Sigmoid colon (tissue), 7 donors: ENCODE measurements around the gene COMMD6. TPM values are rescaled to one million over a fixed set of nuclear protein-coding genes. Genes with fewer than 3 reads are reported as not detected.
A peak's percentile ranks its signal among the peaks of the same experiment; 100 is the strongest.

Experiments
- DNase-seq: peaks from one replicate; pipeline ENCODE4 v3.0.0-alpha.2; 2019
- H3K27ac ChIP-seq, 4 donors: fragments of 200-600 bp; sonication (generic); one replicate each; pipeline ENCODE4 v1.5.1; 2016 to 2019; ENCODE audit warnings: mild to moderate bottlenecking in 1 of 4
- H3K27me3 ChIP-seq, 3 donors: fragments of 200-600 bp; sonication (generic); one replicate each; pipeline ENCODE4 v1.5.1; 2019; ENCODE audit warnings: mild to moderate bottlenecking in 1 of 3
- H3K36me3 ChIP-seq, 4 donors: fragments of 200-600 bp; sonication (generic); one replicate each; pipeline ENCODE4 v1.5.1; 2016 to 2019
- H3K4me1 ChIP-seq, 4 donors: fragments of 200-600 bp; sonication (generic); one replicate each; pipeline ENCODE4 v1.5.1; 2017 to 2019
- H3K4me3 ChIP-seq, 4 donors: fragments of 200-600 bp; sonication (generic); one replicate each; pipeline ENCODE4 v1.5.1; 2017 to 2019; ENCODE audit warnings: mild to moderate bottlenecking in 2 of 4, moderate library complexity in 1 of 4
- H3K9me3 ChIP-seq, 4 donors: fragments of 200-600 bp in 3 of 4; sonication (generic) in 3 of 4; one replicate each; pipeline versions ENCODE4 v1.5.1 to v1.6.1; 2013 to 2019
- EP300 ChIP-seq, 4 donors: sonication (generic); formaldehyde crosslinking; IDR thresholded peaks; one replicate each; pipeline ENCODE4 v1.6.1; 2017; ENCODE audit warnings: antibody characterized with exemption in 4 of 4
- POLR2A ChIP-seq, 2 donors: fragments of 450-650 bp; IDR thresholded peaks; one replicate each; pipeline ENCODE4 v1.6.1; 2016; ENCODE audit warnings: antibody characterized with exemption in 2 of 2, mild to moderate bottlenecking in 2 of 2, moderate library complexity in 2 of 2
- POLR2AphosphoS5 ChIP-seq, 4 donors: sonication (generic); formaldehyde crosslinking; IDR thresholded peaks; one replicate each; pipeline ENCODE4 v1.6.1; 2017; ENCODE audit warnings: antibody characterized with exemption in 4 of 4
- WGBS, 2 donors: extraction: QIAGEN DNeasy Blood & Tissue Kit; methylation state at CpG; one replicate each; pipeline ENCODE4 v1.1.7; 2013; 5-methylcytosine and 5-hydroxymethylcytosine counted together
- intact Hi-C: fragments of 100-400 bp; cut with DNase I; formaldehyde crosslinking; loops from one replicate; pipeline ENCODE4 v1.15.1; 2023
- polyA plus RNA-seq, 3 donors: library from polyadenylated mRNA; stranded (reverse); fragments of 200-250 nt; gene quantifications; one replicate each; pipeline ENCODE4 v1.2.3, GENCODE V29; 2013
- total RNA-seq, 4 donors: library from RNA; depleted of rRNA; stranded (reverse); fragments of >200 nt; gene quantifications; one replicate each; pipeline ENCODE4 v1.1.0, GENCODE V29; 2016
- TF ChIP-seq, protein P1 (sequence below), 4 experiments: fragments of 450-650 bp in 3 of 4; fragments of 200-600 bp in 1 of 4; IDR thresholded peaks; one replicate each; pipeline ENCODE4 v1.5.1; 2016 to 2019; ENCODE audit warnings: antibody characterized with exemption in 4 of 4, mild to moderate bottlenecking in 3 of 4, moderate library complexity in 2 of 4
- donor health status: healthy with polysubstance abuse.
- donor health status: Bipolar disorder and iron deficiency.
- donor health status: healthy.

COMMD6 gene
- total and polyA plus RNA-seq, 7 donors: 138 to 447 (median 190) TPM

DNA sequence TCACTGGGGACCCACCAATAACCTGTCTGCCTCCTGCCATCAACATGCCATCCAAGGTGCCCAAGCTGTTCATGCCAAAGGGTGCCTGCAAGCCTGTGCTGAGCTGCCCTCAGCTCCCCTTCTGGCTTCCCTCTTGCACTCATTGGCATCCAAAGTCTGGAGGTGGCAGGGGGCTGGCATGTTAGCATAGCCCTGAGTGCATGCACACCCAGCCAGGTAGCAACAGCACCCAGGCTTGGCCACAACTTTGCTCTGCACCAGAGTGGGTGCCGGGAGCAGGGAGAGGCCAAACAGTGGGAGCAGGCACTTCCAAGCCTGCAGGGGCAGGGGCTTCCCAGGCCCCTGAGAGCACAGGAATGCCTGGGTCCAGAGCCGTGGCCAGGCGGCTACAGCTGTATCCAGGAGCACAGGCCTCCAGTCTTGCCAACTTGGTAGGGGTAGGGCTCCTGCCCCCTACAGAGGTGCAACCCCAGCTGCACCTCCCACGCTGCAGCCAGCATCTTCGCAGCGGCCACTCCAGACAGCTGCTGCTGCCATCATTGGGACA, 29.6 kb downstream of the COMMD6 start:
- H3K4me1 ChIP-seq: no peaks in the 10 kb centered on the region
- no peak overlapping the region for H3K27ac ChIP-seq
- 94 to 95% methylated on average over 6 of the region's 6 CpGs for WGBS, 2 donors
- no peaks in the 10 kb centered on the region for H3K36me3 ChIP-seq
- intact Hi-C loops: no loop called here
- no peak for TF ChIP-seq EP300 (IDR thresholded peaks at IDR 0.05)
- H3K4me3 ChIP-seq: no peak overlapping the region
- no peaks in the 10 kb centered on the region for H3K27me3 ChIP-seq
- no peak for DNase-seq
- H3K9me3 ChIP-seq: no peaks in the 10 kb centered on the region

DNA sequence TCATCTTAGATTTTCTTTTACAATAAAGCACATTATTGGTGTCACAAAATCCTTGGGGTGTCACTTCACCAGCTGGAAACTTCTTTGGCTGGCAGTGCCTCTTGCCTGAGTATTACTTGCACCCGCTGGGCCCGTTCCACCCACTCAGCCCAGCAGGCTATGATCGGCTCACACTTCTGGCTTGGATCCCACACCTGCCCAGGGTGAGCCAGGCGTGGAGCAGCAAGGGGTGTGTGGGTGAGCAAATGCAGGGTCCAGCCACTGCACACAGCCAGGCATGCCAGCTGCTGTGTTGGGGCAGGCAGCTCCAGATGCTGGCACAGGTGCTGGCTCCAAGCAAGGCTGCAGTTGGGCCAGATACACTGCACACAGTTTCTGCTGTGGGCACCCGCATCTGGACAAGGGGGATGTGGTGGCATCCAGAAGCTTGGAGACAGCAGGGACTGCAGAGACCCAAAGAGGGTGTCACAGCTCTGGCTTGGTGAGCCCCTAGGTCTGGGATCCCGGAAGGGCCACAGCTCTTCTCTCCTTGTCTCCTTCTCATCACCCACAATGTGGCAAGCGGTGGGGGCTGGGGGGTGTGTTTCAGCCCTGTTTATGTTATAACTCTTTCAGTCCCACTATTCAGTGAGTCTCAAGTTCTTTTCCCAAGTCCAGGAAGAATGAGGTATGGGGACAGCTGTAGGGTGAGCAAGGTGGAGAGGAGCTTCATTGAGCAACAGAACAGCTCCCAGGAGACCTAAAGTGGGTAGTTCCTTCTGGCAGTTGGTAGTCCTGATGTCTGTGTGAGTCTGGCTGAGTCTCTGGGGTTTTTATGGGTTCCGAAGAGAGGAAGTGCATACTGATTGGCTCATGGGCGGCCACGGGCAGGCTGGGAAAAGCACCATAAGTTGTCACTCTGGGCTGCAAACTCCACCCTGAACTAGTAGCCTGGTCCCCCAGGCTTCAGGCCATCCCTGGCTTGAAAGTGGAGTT, 30.3 kb downstream of the COMMD6 start:
- WGBS, 2 donors: 75 to 86% methylated on average over 10 of the region's 10 CpGs
- Histone ChIP-seq H3K4me1 (no peaks in the 10 kb centered on the region), H3K27me3 (no peaks in the 10 kb centered on the region), H3K36me3 (no peaks in the 10 kb centered on the region), H3K27ac (no peak overlapping the region), H3K4me3 (no peak overlapping the region), H3K9me3 (no peaks in the 10 kb centered on the region)
- intact Hi-C loops: no loop called here
- TF ChIP-seq POLR2AphosphoS5 (IDR thresholded peaks at IDR 0.05) (no peak), POLR2A (IDR thresholded peaks at IDR 0.05) (no peak), EP300 (IDR thresholded peaks at IDR 0.05) (no peak)
- TF ChIP-seq, protein P1, sequence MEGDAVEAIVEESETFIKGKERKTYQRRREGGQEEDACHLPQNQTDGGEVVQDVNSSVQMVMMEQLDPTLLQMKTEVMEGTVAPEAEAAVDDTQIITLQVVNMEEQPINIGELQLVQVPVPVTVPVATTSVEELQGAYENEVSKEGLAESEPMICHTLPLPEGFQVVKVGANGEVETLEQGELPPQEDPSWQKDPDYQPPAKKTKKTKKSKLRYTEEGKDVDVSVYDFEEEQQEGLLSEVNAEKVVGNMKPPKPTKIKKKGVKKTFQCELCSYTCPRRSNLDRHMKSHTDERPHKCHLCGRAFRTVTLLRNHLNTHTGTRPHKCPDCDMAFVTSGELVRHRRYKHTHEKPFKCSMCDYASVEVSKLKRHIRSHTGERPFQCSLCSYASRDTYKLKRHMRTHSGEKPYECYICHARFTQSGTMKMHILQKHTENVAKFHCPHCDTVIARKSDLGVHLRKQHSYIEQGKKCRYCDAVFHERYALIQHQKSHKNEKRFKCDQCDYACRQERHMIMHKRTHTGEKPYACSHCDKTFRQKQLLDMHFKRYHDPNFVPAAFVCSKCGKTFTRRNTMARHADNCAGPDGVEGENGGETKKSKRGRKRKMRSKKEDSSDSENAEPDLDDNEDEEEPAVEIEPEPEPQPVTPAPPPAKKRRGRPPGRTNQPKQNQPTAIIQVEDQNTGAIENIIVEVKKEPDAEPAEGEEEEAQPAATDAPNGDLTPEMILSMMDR (IDR thresholded peaks at IDR 0.05): no peak
- no peak for DNase-seq

DNA sequence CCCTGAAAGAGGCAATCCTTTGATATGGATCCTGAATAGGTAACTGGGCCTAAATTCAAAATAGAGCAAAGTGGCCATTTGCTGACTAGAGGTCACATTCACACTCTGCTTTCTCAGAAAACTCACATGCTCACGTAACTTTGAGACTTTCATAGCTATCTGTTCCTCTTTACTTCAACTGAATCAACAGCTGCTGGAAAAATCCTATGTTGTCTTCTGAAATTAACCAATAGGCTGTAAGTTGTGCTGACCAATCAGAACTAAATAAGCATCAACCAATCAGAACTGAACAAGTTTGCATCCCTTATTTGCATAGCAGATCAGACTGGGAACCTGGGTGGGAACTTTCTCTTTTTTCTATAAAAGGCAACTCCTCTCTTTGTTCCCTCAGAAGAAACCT, 31.6 kb downstream of the COMMD6 start:
- intact Hi-C loops: no loop called here
- TF ChIP-seq, protein P1 (IDR thresholded peaks at IDR 0.05): no peak
- TF ChIP-seq POLR2AphosphoS5 (IDR thresholded peaks at IDR 0.05): no peak
- no peak for TF ChIP-seq POLR2A (IDR thresholded peaks at IDR 0.05)
- TF ChIP-seq EP300 (IDR thresholded peaks at IDR 0.05): no peak
- DNase-seq: no peak
- 87 to 91% methylated on average over 1 of the region's 1 CpG for WGBS, 2 donors
- H3K36me3 ChIP-seq: no peaks in the 10 kb centered on the region
- no peaks in the 10 kb centered on the region for H3K4me1 ChIP-seq
- H3K9me3 ChIP-seq: no peaks in the 10 kb centered on the region
- H3K4me3 ChIP-seq: no peak overlapping the region
- H3K27ac ChIP-seq: no peak overlapping the region
- H3K27me3 ChIP-seq: no peaks in the 10 kb centered on the region

DNA sequence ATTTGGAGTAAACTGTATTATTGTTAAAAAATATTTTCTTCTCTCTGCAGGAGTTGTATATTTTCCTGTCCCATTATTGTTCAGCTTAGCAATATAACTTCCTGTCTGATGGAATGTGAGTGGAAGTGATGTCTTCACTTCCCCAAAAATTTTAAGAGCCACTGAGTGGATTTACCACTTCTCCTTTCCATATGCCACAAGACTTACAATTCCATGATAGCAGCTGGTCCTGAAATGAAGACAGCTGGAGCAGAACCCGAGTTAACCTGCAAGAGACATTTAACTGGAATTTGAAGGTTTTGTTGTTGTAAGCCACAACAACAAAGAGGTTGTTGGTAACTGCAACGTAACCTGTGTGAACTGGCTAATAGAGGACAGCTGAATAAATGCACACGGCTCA, 32.3 kb downstream of the COMMD6 start:
- DNase-seq: no peak
- H3K4me1 ChIP-seq: no peaks in the 10 kb centered on the region
- no peaks in the 10 kb centered on the region for H3K9me3 ChIP-seq
- no peaks in the 10 kb centered on the region for H3K27me3 ChIP-seq
- H3K27ac ChIP-seq: no peak overlapping the region
- peak in 1 of 4 donors; percentile 26 for TF ChIP-seq POLR2AphosphoS5 (IDR thresholded peaks at IDR 0.05)
- TF ChIP-seq, protein P1 (IDR thresholded peaks at IDR 0.05): no peak
- no peaks in the 10 kb centered on the region for H3K36me3 ChIP-seq
- 72 to 88% methylated on average over 3 of the region's 3 CpGs for WGBS, 2 donors
- intact Hi-C loops: no loop called here
- no peak overlapping the region for H3K4me3 ChIP-seq

DNA sequence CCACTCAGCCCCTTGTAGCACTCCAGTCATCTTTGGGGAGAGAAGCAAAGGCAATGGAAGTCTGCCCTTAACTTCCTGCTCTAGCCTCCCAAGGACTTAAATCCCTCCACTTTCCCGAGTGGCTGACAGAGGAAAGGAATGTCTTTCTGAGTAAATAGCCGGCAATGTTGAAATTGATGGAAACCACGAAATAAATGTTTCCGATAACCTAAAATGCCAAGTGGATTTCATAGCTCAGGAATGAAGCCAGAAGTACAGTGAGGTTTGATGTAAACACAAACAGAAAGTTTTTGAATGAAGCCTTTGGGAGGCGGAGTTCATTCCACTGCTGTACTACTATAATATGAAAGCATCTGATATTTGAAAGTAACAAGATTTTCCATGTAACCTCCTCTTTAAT, 41.7 kb downstream of the COMMD6 start:
- DNase-seq: no peak
- intact Hi-C loops: no loop called here
- WGBS, 2 donors: 85 to 86% methylated on average over 5 of the region's 5 CpGs

More for the DNA sequence above, 41.7 kb downstream of the COMMD6 start:
- no peaks in the 10 kb centered on the region for H3K36me3 ChIP-seq
- TF ChIP-seq EP300 (IDR thresholded peaks at IDR 0.05): no peak
- TF ChIP-seq POLR2AphosphoS5 (IDR thresholded peaks at IDR 0.05): no peak
- no peaks in the 10 kb centered on the region for H3K4me1 ChIP-seq
- no peak overlapping the region for H3K27ac ChIP-seq
- peaks cover 0 to 3% (median 0%) of the 10 kb centered on the region in 3 donors for H3K27me3 ChIP-seq
- H3K4me3 ChIP-seq: no peak overlapping the region
- H3K9me3 ChIP-seq: no peaks in the 10 kb centered on the region
